ENCODE data around the gene PLCB4.

Gene PLCB4

GRCh38 chr20:9071976-9072726 is 3.3 kb downstream of the PLCB4 start:
- peak overlapping the region; percentile 4 for H3K9ac ChIP-seq (ENCODE audit: low read depth, low read length, poor library complexity, severe bottlenecking)
- peak overlapping the region; percentile 79 for H3K4me2 ChIP-seq (ENCODE audit: low read depth, low read length, poor library complexity, severe bottlenecking)
- no peaks in the 10 kb centered on the region for H3K27me3 ChIP-seq (ENCODE audit: insufficient read depth, low read length, poor library complexity, severe bottlenecking)
- H4K20me1 ChIP-seq (ENCODE audit: insufficient read depth, low read length, poor library complexity, severe bottlenecking), result peaks cover 4% of the 10 kb centered on the region
- no peaks in the 10 kb centered on the region for H3K36me3 ChIP-seq (ENCODE audit: insufficient read depth, low read length)
- peak; percentile 11; the same call in 1 of the 2 replicates for TF ChIP-seq CTCF (conservative IDR thresholded peaks at IDR 0.05; ENCODE audit: low read length)
- TF ChIP-seq EZH2phosphoT487 (IDR thresholded peaks at IDR 0.05; ENCODE audit: borderline replicate concordance), result no peak
- H3K9me3 ChIP-seq (ENCODE audit: insufficient read depth, low read depth, low read length), result no peaks in the 10 kb centered on the region
- no peaks in the 10 kb centered on the region for H3K9me2 ChIP-seq (replicated peaks; ENCODE audit: low read depth, low read length)
- peaks cover 57% of the 10 kb centered on the region for H3K79me2 ChIP-seq (ENCODE audit: insufficient read depth, low read length)
- peaks cover 49% of the 10 kb centered on the region for H3K4me1 ChIP-seq (ENCODE audit: insufficient read depth, low read length, poor library complexity, severe bottlenecking)
- H3F3A ChIP-seq (ENCODE audit: low read depth), result no peaks in the 10 kb centered on the region
- no peak overlapping the region for H2AFZ ChIP-seq (ENCODE audit: low read length)
- H3K4me3 ChIP-seq (ENCODE audit: low read length, poor library complexity, severe bottlenecking), result peak overlapping the region; percentile 27

GRCh38 chr20:9072861-9073500 is 4.1 kb downstream of the PLCB4 start:
- Histone ChIP-seq H3K27me3 (ENCODE audit: insufficient read depth, low read length, poor library complexity, severe bottlenecking) (no peaks in the 10 kb centered on the region), H3K4me2 (ENCODE audit: low read depth, low read length, poor library complexity, severe bottlenecking) (peak overlapping the region; percentile 79), H3K9ac (ENCODE audit: low read depth, low read length, poor library complexity, severe bottlenecking) (no peak overlapping the region), H3K79me2 (ENCODE audit: insufficient read depth, low read length) (peaks cover 63% of the 10 kb centered on the region), H3K9me3 (ENCODE audit: insufficient read depth, low read depth, low read length) (no peaks in the 10 kb centered on the region), H3K4me1 (ENCODE audit: insufficient read depth, low read length, poor library complexity, severe bottlenecking) (peaks cover 45% of the 10 kb centered on the region), H3F3A (ENCODE audit: low read depth) (no peaks in the 10 kb centered on the region), H3K4me3 (ENCODE audit: low read length, poor library complexity, severe bottlenecking) (peak overlapping the region; percentile 27), H3K9me2 (replicated peaks; ENCODE audit: low read depth, low read length) (no peaks in the 10 kb centered on the region), H3K36me3 (ENCODE audit: insufficient read depth, low read length) (no peaks in the 10 kb centered on the region), H2AFZ (ENCODE audit: low read length) (no peak overlapping the region), H4K20me1 (ENCODE audit: insufficient read depth, low read length, poor library complexity, severe bottlenecking) (peaks cover 4% of the 10 kb centered on the region)
- TF ChIP-seq CTCF (conservative IDR thresholded peaks at IDR 0.05; ENCODE audit: low read length) (no peak), EZH2phosphoT487 (IDR thresholded peaks at IDR 0.05; ENCODE audit: borderline replicate concordance) (no peak)

- Histone ChIP-seq H3F3A (ENCODE audit: low read depth) (no peaks in the 10 kb centered on the region), H3K27me3 (ENCODE audit: insufficient read depth, low read length, poor library complexity, severe bottlenecking) (no peaks in the 10 kb centered on the region), H3K9ac (ENCODE audit: low read depth, low read length, poor library complexity, severe bottlenecking) (no peak overlapping the region), H3K79me2 (ENCODE audit: insufficient read depth, low read length) (peaks cover 64% of the 10 kb centered on the region), H3K9me3 (ENCODE audit: insufficient read depth, low read depth, low read length) (no peaks in the 10 kb centered on the region), H3K4me1 (ENCODE audit: insufficient read depth, low read length, poor library complexity, severe bottlenecking) (peaks cover 45% of the 10 kb centered on the region), H3K4me3 (ENCODE audit: low read length, poor library complexity, severe bottlenecking) (no peak overlapping the region), H3K9me2 (replicated peaks; ENCODE audit: low read depth, low read length) (no peaks in the 10 kb centered on the region), H2AFZ (ENCODE audit: low read length) (no peak overlapping the region), H3K4me2 (ENCODE audit: low read depth, low read length, poor library complexity, severe bottlenecking) (no peak overlapping the region), H4K20me1 (ENCODE audit: insufficient read depth, low read length, poor library complexity, severe bottlenecking) (peaks cover 4% of the 10 kb centered on the region), H3K36me3 (ENCODE audit: insufficient read depth, low read length) (no peaks in the 10 kb centered on the region)
- no peak for TF ChIP-seq EZH2phosphoT487 (IDR thresholded peaks at IDR 0.05; ENCODE audit: borderline replicate concordance)
- TF ChIP-seq CTCF (conservative IDR thresholded peaks at IDR 0.05; ENCODE audit: low read length), result no peak
These were observed 6.6 kb downstream of the PLCB4 start for GRCh38 chr20:9075264-9076095.
